Amygdala (tissue), 56 donors: ENCODE data around the gene ETFDH.
"Not testable (repeated sequence)": the region's sequence is repeated elsewhere in the genome, so short reads cannot be mapped to it uniquely, and the experiment has no call there.

Experiments
- DNase-seq, 56 donors: peaks; one replicate each; lab custom pipeline; 2025; lab: John Stamatoyannopoulos, UW

The ETFDH gene

GRCh38 chr4:158671915-158672806 lies at the start of gene ETFDH:
TSS of gene ETFDH (plus strand) at chr4:158672296. CDS start at chr4:158672457, 161 bp downstream.
- DNase-seq = peak; percentile 94 to 100 (median 99)

- DNase-seq = peak in 3 of 56 donors; percentile 0 to 28 (median 8)
These were observed 47.1 kb upstream of the ETFDH start for GRCh38 chr4:158624889-158625478.

- no peak for DNase-seq
These were observed 46.6 kb upstream of the ETFDH start for GRCh38 chr4:158625544-158625943.

GRCh38 chr4:158630893-158631292 lies 41.2 kb upstream of the ETFDH start:
- DNase-seq = no peak

- no peak for DNase-seq
These were observed 35.5 kb upstream of the ETFDH start for GRCh38 chr4:158636619-158637018.

- no peak for DNase-seq
These were observed 27.7 kb upstream of the ETFDH start for GRCh38 chr4:158644356-158644755.

- DNase-seq = no peak
These were observed 27.3 kb upstream of the ETFDH start for GRCh38 chr4:158644760-158645159.

- no peak for DNase-seq
These were observed 22.9 kb upstream of the ETFDH start for GRCh38 chr4:158649111-158649680.

GRCh38 chr4:158652920-158653319 lies 19.2 kb upstream of the ETFDH start:
- no peak for DNase-seq

- DNase-seq = no peak
These were observed 15.7 kb upstream of the ETFDH start for GRCh38 chr4:158656439-158656838.

- no peak for DNase-seq
These were observed 14.8 kb upstream of the ETFDH start for GRCh38 chr4:158657291-158657690.

GRCh38 chr4:158663255-158663654 lies 8.8 kb upstream of the ETFDH start:
- not testable (repeated sequence) for DNase-seq

GRCh38 chr4:158663707-158664625 lies 8.1 kb upstream of the ETFDH start:
- DNase-seq = not testable (repeated sequence)

GRCh38 chr4:158664806-158665205 lies 7.3 kb upstream of the ETFDH start:
- no peak for DNase-seq

GRCh38 chr4:158666892-158667291 lies 5.2 kb upstream of the ETFDH start:
- no peak for DNase-seq

- DNase-seq = no peak
These were observed 4.4 kb upstream of the ETFDH start for GRCh38 chr4:158667651-158668198.

- no peak for DNase-seq
These were observed 2.8 kb upstream of the ETFDH start for GRCh38 chr4:158669310-158669709.

- DNase-seq = peak in 48 of 56 donors; percentile 0 to 79 (median 42)
These were observed 976 bp upstream of the ETFDH start for GRCh38 chr4:158670975-158671664.

- DNase-seq = no peak
These were observed 506 bp upstream of the ETFDH start, which contains the start of gene C4orf46 for GRCh38 chr4:158671665-158671914. TSS of gene C4orf46 (minus strand) at chr4:158671887. CDS start at chr4:158671801, 86 bp downstream.

- no peak for DNase-seq
These were observed 1.5 kb downstream of the ETFDH start for GRCh38 chr4:158673633-158674032.
